Measurements from ENCODE around the gene PDZD2.

- no peak for TF ChIP-seq CTCF (IDR thresholded peaks at IDR 0.05; ENCODE audit: low read depth, low read length)
- TF ChIP-seq EZH2phosphoT487 (IDR thresholded peaks at IDR 0.05; ENCODE audit: low read depth), result no peak
Measured at GRCh38 chr5:32098890-32099310, 460.0 kb downstream of the PDZD2 start.

Measured in OCI-LY3 (cell line).